Activated B cell treated with CpG ODN at 0.5 μM for 24 hours (primary cell): Measurements from ENCODE around the gene SEPTIN1. TPM values are rescaled to one million over a fixed set of nuclear protein-coding genes. Genes with fewer than 3 reads are reported as not detected.

Experiments
- ATAC-seq: fragments of 200-7000 bp; cut with Tn5 transposase; one replicate; pipeline ENCODE4 v1.10.0; 2021; ENCODE audit warnings: low read depth, mild to moderate bottlenecking, moderate library complexity
- CTCF ChIA-PET: fragments of 350-600 bp; sonication (Branson Sonifier 250); formaldehyde crosslinking; loops from one replicate; lab custom pipeline; 2021; ENCODE audit warnings: antibody characterized with exemption; lab: Charles Lee
- POLR2A ChIA-PET: fragments of 350-600 bp; sonication (Branson Sonifier 250); formaldehyde crosslinking; loops from one replicate; lab custom pipeline; 2021; ENCODE audit warnings: antibody characterized with exemption; lab: Charles Lee
- DNase-seq: peaks from one replicate; pipeline ENCODE4 v3.0.0; 2022
- H3K27ac Mint-ChIP-seq: one replicate; pipeline ENCODE4 v1.8.0; 2020; ENCODE audit warnings: mixed read lengths
- H3K27me3 Mint-ChIP-seq: one replicate; pipeline ENCODE4 v1.8.0; 2021; ENCODE audit warnings: mixed read lengths
- H3K36me3 Mint-ChIP-seq: one replicate; pipeline ENCODE4 v1.8.0; 2021; ENCODE audit warnings: low read depth, mixed read lengths
- H3K4me1 Mint-ChIP-seq: one replicate; pipeline ENCODE4 v1.8.0; 2021; ENCODE audit warnings: mixed read lengths
- H3K4me3 Mint-ChIP-seq: one replicate; pipeline ENCODE4 v1.8.0; 2020; ENCODE audit warnings: mild to moderate bottlenecking, mixed read lengths
- H3K9me3 Mint-ChIP-seq: one replicate; pipeline ENCODE4 v1.8.0; 2020; ENCODE audit warnings: mixed read lengths
- CTCF ChIP-seq: fragments of 200-600 bp; IDR thresholded peaks from one replicate; pipeline ENCODE4 v1.8.0; 2022; ENCODE audit warnings: antibody characterized with exemption, mild to moderate bottlenecking
- intact Hi-C: fragments of 100-400 bp; cut with micrococcal nuclease; formaldehyde crosslinking; loops from one replicate; pipeline ENCODE4 v1.15.1; 2024
- total RNA-seq: library from RNA; stranded (reverse); gene quantifications from 2 replicates; pipeline ENCODE4 v1.2.3, GENCODE V29; 2022

SEPTIN1 gene
- total RNA-seq, 1 donor from 2014 or later, result 192 TPM

GRCh38 chr16:30380072-30380802 is 2.1 kb downstream of the SEPTIN1 start:
- DNase-seq (no peak), ATAC-seq (no peak)
- CTCF ChIA-PET, result no interaction called here
- peak overlapping the region; percentile 54 for H3K4me3 Mint-ChIP-seq
- H3K27ac Mint-ChIP-seq, result peak overlapping the region; percentile 100
- H3K27me3 Mint-ChIP-seq, result no peaks in the 10 kb centered on the region
- peaks cover 13% of the 10 kb centered on the region for H3K36me3 Mint-ChIP-seq
- no peaks in the 10 kb centered on the region for H3K9me3 Mint-ChIP-seq
- H3K4me1 Mint-ChIP-seq, result peaks cover 65% of the 10 kb centered on the region
- intact Hi-C loops, result no loop called here
- POLR2A ChIA-PET, result interaction anchor here (1.1 to 5.6 kb wide), 6 partner anchors 9 to 368 kb away, joined by 3 to 56 read pairs (median 22); partner anchors contain the start of genes CD2BP2, PHKG2, TBC1D10B and ZNF48
- TF ChIP-seq CTCF, result no peak

- DNase-seq (no peak), ATAC-seq (no peak)
- POLR2A ChIA-PET, result interaction anchor here (0.9 to 4.4 kb wide), 8 partner anchors 8 to 231 kb away, joined by 5 to 33 read pairs (median 9); partner anchors contain the start of genes CD2BP2, TBC1D10B, ZNF48 and ZNF689
- Mint-ChIP-seq H3K9me3 (no peaks in the 10 kb centered on the region), H3K27me3 (no peaks in the 10 kb centered on the region), H3K4me3 (peak overlapping the region; percentile 92), H3K36me3 (peaks cover 13% of the 10 kb centered on the region), H3K4me1 (peaks cover 65% of the 10 kb centered on the region), H3K27ac (peak overlapping the region; percentile 100)
- CTCF ChIA-PET, result no interaction called here
- intact Hi-C loops, result loop anchor here (2.0 to 10.0 kb wide), 3 partner anchors 24 to 784 kb away; partner anchors contain the start of genes CD2BP2 and PRR14
- no peak for TF ChIP-seq CTCF
Measured at GRCh38 chr16:30379158-30379783, 3.1 kb downstream of the SEPTIN1 start.

- peaks cover 62% of the 10 kb centered on the region for H3K4me1 Mint-ChIP-seq
- H3K36me3 Mint-ChIP-seq, result peaks cover 13% of the 10 kb centered on the region
Measured at GRCh38 chr16:30378236-30379157, 3.9 kb downstream of the SEPTIN1 start.

GRCh38 chr16:30377812-30378235 is 4.5 kb downstream of the SEPTIN1 start:
- intact Hi-C loops, result loop anchor here (1.0 to 10.0 kb wide), 10 partner anchors 8 to 783 kb away; partner anchors contain the start of genes CD2BP2, FBRS, PRR14 and TBC1D10B
- no peak for TF ChIP-seq CTCF
- CTCF ChIA-PET, result no interaction called here
- peaks cover 57% of the 10 kb centered on the region for H3K4me1 Mint-ChIP-seq
- H3K27ac Mint-ChIP-seq, result peak overlapping the region; percentile 100
- peaks cover 13% of the 10 kb centered on the region for H3K36me3 Mint-ChIP-seq
- POLR2A ChIA-PET, result interaction anchor here (0.6 to 4.4 kb wide), 25 partner anchors 9 to 725 kb away, joined by 3 to 33 read pairs (median 7); partner anchors contain the start of genes ALDOA, CD2BP2, CORO1A and FBRS
- H3K27me3 Mint-ChIP-seq, result no peaks in the 10 kb centered on the region
- peak overlapping the region; percentile 92 for H3K4me3 Mint-ChIP-seq
- ATAC-seq (peak; percentile 47), DNase-seq (peak; percentile 82)
- H3K9me3 Mint-ChIP-seq, result no peaks in the 10 kb centered on the region

More at GRCh38 chr16:30378236-30379157, 3.9 kb downstream of the SEPTIN1 start:
- intact Hi-C loops, result loop anchor here (1.0 to 10.0 kb wide), 9 partner anchors 8 to 784 kb away; partner anchors contain the start of genes CD2BP2, FBRS, PRR14 and TBC1D10B
- Mint-ChIP-seq H3K27me3 (no peaks in the 10 kb centered on the region), H3K9me3 (no peaks in the 10 kb centered on the region), H3K27ac (peak overlapping the region; percentile 100), H3K4me3 (peak overlapping the region; percentile 92)
- DNase-seq (peak; percentile 99), ATAC-seq (peak; percentile 88)
- no peak for TF ChIP-seq CTCF
- CTCF ChIA-PET, result no interaction called here
- POLR2A ChIA-PET, result interaction anchor here (0.6 to 4.4 kb wide), 27 partner anchors 7 to 725 kb away, joined by 3 to 33 read pairs (median 7); partner anchors contain the start of genes ALDOA, CD2BP2, CORO1A and FBRS
